HL-60/S4 treated with phorbol 12-myristate 13-acetate at 8.2 ng/mL for 4 days and 3 days (cell line): ENCODE results near the gene SLC38A10.

ENCODE experiments used
- in situ Hi-C: fragments of 300-500 bp; cut with MboI; formaldehyde crosslinking; loops from 2 replicates; pipeline ENCODE4 v1.15.0; 2022; ENCODE audit warnings: low sequenced_read_pairs

SLC38A10 gene

GRCh38 chr17:81234940-81235821, 59.9 kb downstream of the SLC38A10 start:
- in situ Hi-C loops: loop anchor here (25.0 kb wide), 1 partner anchor 98 kb away; no protein-coding TSS in a partner anchor

- in situ Hi-C loops: loop anchor here (25.0 kb wide), 1 partner anchor 97 kb away; no protein-coding TSS in a partner anchor
Measured at GRCh38 chr17:81234506-81234855, 60.6 kb downstream of the SLC38A10 start.

- in situ Hi-C loops: loop anchor here (25.0 kb wide), 1 partner anchor 97 kb away; no protein-coding TSS in a partner anchor
Measured at GRCh38 chr17:81233811-81234505, 61.1 kb downstream of the SLC38A10 start.

- in situ Hi-C loops: loop anchor here (25.0 kb wide), 1 partner anchor 96 kb away; no protein-coding TSS in a partner anchor
Measured at GRCh38 chr17:81233316-81233715, 61.8 kb downstream of the SLC38A10 start.

GRCh38 chr17:81232616-81233241, 62.4 kb downstream of the SLC38A10 start:
- in situ Hi-C loops: loop anchor here (25.0 kb wide), 1 partner anchor 95 kb away; no protein-coding TSS in a partner anchor

- in situ Hi-C loops: loop anchor here (25.0 kb wide), 1 partner anchor 95 kb away; no protein-coding TSS in a partner anchor
Measured at GRCh38 chr17:81231766-81232581, 63.1 kb downstream of the SLC38A10 start.

GRCh38 chr17:81231121-81231645, 63.9 kb downstream of the SLC38A10 start:
- in situ Hi-C loops: loop anchor here (25.0 kb wide), 1 partner anchor 94 kb away; no protein-coding TSS in a partner anchor

- in situ Hi-C loops: loop anchor here (25.0 kb wide), 1 partner anchor 93 kb away; no protein-coding TSS in a partner anchor
Measured at GRCh38 chr17:81230043-81230820, 64.9 kb downstream of the SLC38A10 start.

- in situ Hi-C loops: loop anchor here (25.0 kb wide), 1 partner anchor 92 kb away; no protein-coding TSS in a partner anchor
Measured at GRCh38 chr17:81229666-81229920, 65.5 kb downstream of the SLC38A10 start.

- in situ Hi-C loops: loop anchor here (25.0 kb wide), 1 partner anchor 92 kb away; no protein-coding TSS in a partner anchor
Measured at GRCh38 chr17:81228834-81229665, 66.1 kb downstream of the SLC38A10 start.

- in situ Hi-C loops: loop anchor here (25.0 kb wide), 1 partner anchor 91 kb away; no protein-coding TSS in a partner anchor
Measured at GRCh38 chr17:81228420-81228819, 66.7 kb downstream of the SLC38A10 start.

GRCh38 chr17:81227630-81228029, 67.5 kb downstream of the SLC38A10 start:
- in situ Hi-C loops: loop anchor here (25.0 kb wide), 1 partner anchor 90 kb away; no protein-coding TSS in a partner anchor

GRCh38 chr17:81223762-81224130, 71.4 kb downstream of the SLC38A10 start:
- in situ Hi-C loops: no loop called here

GRCh38 chr17:81222906-81223761, 72.0 kb downstream of the SLC38A10 start, which contains the start of gene CEP131:
CEP131 (minus strand) TSS chr17:81222965; CDS start chr17:81220056, 2,909 bp downstream.
- in situ Hi-C loops: no loop called here

- in situ Hi-C loops: no loop called here
Measured at GRCh38 chr17:81222620-81222905, 72.5 kb downstream of the SLC38A10 start.

- in situ Hi-C loops: no loop called here
Measured at GRCh38 chr17:81221842-81222619, 73.1 kb downstream of the SLC38A10 start.

GRCh38 chr17:81221371-81221841, 73.7 kb downstream of the SLC38A10 start:
- in situ Hi-C loops: no loop called here
